H9 (cell line): Measurements from ENCODE around the gene CHRNB4. TPM values are rescaled to one million over a fixed set of nuclear protein-coding genes. Genes with fewer than 3 reads are reported as not detected.

ENCODE experiments used
- DNase-seq: peaks from one replicate; pipeline ENCODE4 v3.0.0-alpha.2; 2017
- H2AFZ ChIP-seq: one replicate; pipeline ENCODE4 v1.6.1; 2013; ENCODE audit warnings: mild to moderate bottlenecking, low read length, control low read depth, moderate library complexity
- H2AK5ac ChIP-seq: 2 replicates; pipeline ENCODE4 v1.6.1; 2013; ENCODE audit warnings: low read length, control low read depth, mixed read lengths; ENCODE audit not compliant: insufficient read length
- H2BK120ac ChIP-seq: one replicate; pipeline ENCODE4 v1.6.1; 2013; ENCODE audit warnings: low read depth, mild to moderate bottlenecking, low read length, control low read depth, inconsistent platforms; ENCODE audit not compliant: poor library complexity, severe bottlenecking
- H2BK12ac ChIP-seq: 2 replicates; pipeline ENCODE4 v1.6.1; 2013; ENCODE audit warnings: low read length, control low read depth, mixed read lengths, low read depth; ENCODE audit not compliant: insufficient read length
- H2BK15ac ChIP-seq: 2 replicates; pipeline ENCODE4 v1.6.1; 2013; ENCODE audit warnings: low read depth, low read length, control low read depth
- H2BK20ac ChIP-seq: one replicate; pipeline ENCODE4 v1.6.1; 2013; ENCODE audit warnings: low read depth, mild to moderate bottlenecking, low read length, control low read depth, inconsistent platforms; ENCODE audit not compliant: poor library complexity, severe bottlenecking
- H2BK5ac ChIP-seq: 2 replicates; pipeline ENCODE4 v1.6.1; 2013; ENCODE audit warnings: low read length, control low read depth, mixed read lengths; ENCODE audit not compliant: insufficient read length
- H3K14ac ChIP-seq: 2 replicates; pipeline ENCODE4 v1.6.1; 2013; ENCODE audit warnings: low read length, control low read depth; ENCODE audit not compliant: insufficient read depth
- H3K18ac ChIP-seq: 2 replicates; pipeline ENCODE4 v1.6.1; 2013; ENCODE audit warnings: low read depth, mild to moderate bottlenecking, mixed read lengths, low read length, control low read depth; ENCODE audit not compliant: insufficient read length
- H3K23ac ChIP-seq: 2 replicates; pipeline ENCODE4 v1.6.1; 2013; ENCODE audit warnings: low read length, control low read depth, mixed read lengths, low read depth; ENCODE audit not compliant: insufficient read length
- H3K23me2 ChIP-seq: 2 replicates; pipeline ENCODE4 v1.6.1; 2013; ENCODE audit warnings: low read depth, mild to moderate bottlenecking, mixed read lengths, low read length, control low read depth; ENCODE audit not compliant: insufficient read length, poor library complexity, severe bottlenecking
- H3K27ac ChIP-seq: 2 replicates; pipeline ENCODE4 v1.5.1; 2013; ENCODE audit warnings: low read length, control low read depth, mixed read lengths, low read depth; ENCODE audit not compliant: insufficient read length
- H3K27me3 ChIP-seq: 2 replicates; pipeline ENCODE4 v1.6.1; 2013; ENCODE audit warnings: low read length, control low read depth, inconsistent platforms; ENCODE audit not compliant: insufficient read depth
- H3K4ac ChIP-seq: 2 replicates; pipeline ENCODE4 v1.6.1; 2013; ENCODE audit warnings: low read depth, mild to moderate bottlenecking, control low read depth, inconsistent platforms, low read length, moderate library complexity
- H3K4me1 ChIP-seq: 2 replicates; pipeline ENCODE4 v1.6.1; 2013; ENCODE audit warnings: low read length, control low read depth, inconsistent platforms; ENCODE audit not compliant: insufficient read depth
- H3K4me2 ChIP-seq: 2 replicates; pipeline ENCODE4 v1.6.1; 2013; ENCODE audit warnings: low read length, control low read depth, mixed read lengths; ENCODE audit not compliant: insufficient read length, insufficient read depth
- H3K56ac ChIP-seq: 2 replicates; pipeline ENCODE4 v1.6.1; 2013; ENCODE audit warnings: low read depth, mild to moderate bottlenecking, mixed read lengths, low read length, control low read depth; ENCODE audit not compliant: insufficient read length
- H3K79me1 ChIP-seq: 2 replicates; pipeline ENCODE4 v1.6.1; 2013; ENCODE audit warnings: low read depth, mild to moderate bottlenecking, moderate library complexity, low read length, control low read depth, inconsistent platforms; ENCODE audit not compliant: insufficient read depth, poor library complexity, severe bottlenecking
- H3K79me2 ChIP-seq: 2 replicates; pipeline ENCODE4 v1.6.1; 2013; ENCODE audit warnings: low read length, control low read depth, inconsistent platforms; ENCODE audit not compliant: insufficient read depth
- H3K9ac ChIP-seq: 2 replicates; pipeline ENCODE4 v1.6.1; 2013; ENCODE audit warnings: low read length, control low read depth, mixed read lengths; ENCODE audit not compliant: insufficient read length; ENCODE audit errors: extremely low read depth
- H3K9me3 ChIP-seq: one replicate; pipeline ENCODE4 v1.6.1; 2013; ENCODE audit warnings: low read depth, low read length, inconsistent platforms; ENCODE audit not compliant: control insufficient read depth
- H3T11ph ChIP-seq: one replicate; pipeline ENCODE4 v1.6.1; 2013; ENCODE audit warnings: mild to moderate bottlenecking, low read length, control low read depth, inconsistent platforms
- H4K20me1 ChIP-seq: one replicate; pipeline ENCODE4 v1.6.1; 2013; ENCODE audit not compliant: control insufficient read depth, insufficient read length, insufficient read depth
- H4K5ac ChIP-seq: 2 replicates; pipeline ENCODE4 v1.6.1; 2013; ENCODE audit warnings: low read depth, mild to moderate bottlenecking, mixed read lengths, low read length, control low read depth; ENCODE audit not compliant: insufficient read length
- H4K8ac ChIP-seq: replicated peaks from 2 replicates; pipeline ENCODE4 v1.6.1; 2013; ENCODE audit warnings: low read length, control low read depth, mixed read lengths, low read depth; ENCODE audit not compliant: insufficient read length
- H4K91ac ChIP-seq: 2 replicates; pipeline ENCODE4 v1.6.1; 2013; ENCODE audit warnings: low read depth, mild to moderate bottlenecking, moderate library complexity, mixed read lengths, low read length, control low read depth; ENCODE audit not compliant: insufficient read length
- H3K27ac Mint-ChIP-seq, 3 experiments: 2 replicates in 2 of 3; 3 replicates in 1 of 3; pipeline ENCODE4 v1.8.0; 2020 to 2021; ENCODE audit warnings: mixed read lengths in 3 of 3, mild to moderate bottlenecking in 1 of 3, moderate library complexity in 1 of 3
- H3K27me3 Mint-ChIP-seq: 2 replicates; pipeline ENCODE4 v1.8.0; 2021; ENCODE audit warnings: low read depth, mild to moderate bottlenecking, moderate library complexity, mixed read lengths
- H3K36me3 Mint-ChIP-seq, 3 experiments: 2 replicates in 2 of 3; 3 replicates in 1 of 3; pipeline ENCODE4 v1.8.0; 2020 to 2021; ENCODE audit warnings: low read depth in 3 of 3, mixed read lengths in 3 of 3; ENCODE audit not compliant: insufficient read depth in 1 of 3
- H3K4me1 Mint-ChIP-seq, 2 experiments: 2 replicates each; pipeline ENCODE4 v1.8.0; 2020; ENCODE audit warnings: mixed read lengths in 2 of 2
- H3K4me3 Mint-ChIP-seq, 2 experiments: 2 replicates in 1 of 2; 3 replicates in 1 of 2; pipeline ENCODE4 v1.8.0; 2020 to 2021; ENCODE audit warnings: mild to moderate bottlenecking in 2 of 2, mixed read lengths in 2 of 2, moderate library complexity in 1 of 2
- H3K9me3 Mint-ChIP-seq, 2 experiments: 2 replicates in 1 of 2; 3 replicates in 1 of 2; pipeline ENCODE4 v1.8.0; 2020; ENCODE audit warnings: mild to moderate bottlenecking in 2 of 2, mixed read lengths in 2 of 2, moderate library complexity in 1 of 2
- CTCF ChIP-seq: fragments of 200-600 bp; sonication (generic); conservative IDR thresholded peaks from 3 replicates; pipeline ENCODE4 v1.8.0; 2021; ENCODE audit warnings: antibody characterized with exemption, mild to moderate bottlenecking
- whole genome bisulfite sequencing: extraction: QIAGEN DNeasy Blood & Tissue Kit; methylation state at CpG from one replicate; pipeline ENCODE4 v1.1.7; 2013; ENCODE audit warnings: missing lambda C conversion rate, low lambda C conversion rate, mixed read lengths; ENCODE audit not compliant: insufficient read length; ENCODE audit errors: extremely low coverage; 5-methylcytosine and 5-hydroxymethylcytosine counted together
- total RNA-seq: library from RNA; stranded (reverse); gene quantifications from 2 replicates; pipeline ENCODE4 v1.2.1, GENCODE V29; 2021

Gene CHRNB4
- total RNA-seq, 1 experiment from 2014 or later: 1.9 TPM

GRCh38 chr15:78651007-78651406 is 10.0 kb upstream of the CHRNB4 start:
- peaks cover 16% of the 10 kb centered on the region for H3K27me3 Mint-ChIP-seq
- no peaks in the 10 kb centered on the region for H3K79me1 ChIP-seq

More at GRCh38 chr15:78651007-78651406, 10.0 kb upstream of the CHRNB4 start:
- Histone ChIP-seq H4K8ac (no peak overlapping the region), H3K9ac (no peak overlapping the region), H2BK12ac (no peak overlapping the region), H3K4me1 (no peaks in the 10 kb centered on the region), H3K56ac (no peak overlapping the region), H2BK120ac (no peak overlapping the region), H3K14ac (no peak overlapping the region), H4K5ac (no peak overlapping the region), H3K4ac (no peak overlapping the region), H2AFZ (no peak overlapping the region), H2AK5ac (no peak overlapping the region), H3K79me2 (no peaks in the 10 kb centered on the region), H4K20me1 (no peaks in the 10 kb centered on the region), H4K91ac (no peak overlapping the region), H3K27ac (no peak overlapping the region), H2BK20ac (no peak overlapping the region), H3K18ac (no peak overlapping the region), H3K23me2 (no peaks in the 10 kb centered on the region), H2BK15ac (no peak overlapping the region), H3K4me2 (no peak overlapping the region), H3K9me3 (no peaks in the 10 kb centered on the region), H3K23ac (no peak overlapping the region), H2BK5ac (no peak overlapping the region), H3T11ph (no peak overlapping the region), H3K27me3 (no peaks in the 10 kb centered on the region)
- no peak overlapping the region for H3K4me3 Mint-ChIP-seq
- TF ChIP-seq CTCF: no peak
- no CpG with 5 or more reads among the region's 3 CpGs for WGBS
- H3K4me1 Mint-ChIP-seq: peaks cover 0 to 7% of the 10 kb centered on the region in 2 experiments; a peak in 2 of 4 replicates
- H3K27ac Mint-ChIP-seq: no peak overlapping the region
- no peaks in the 10 kb centered on the region; a peak in 1 of 5 replicates for H3K9me3 Mint-ChIP-seq
- H3K36me3 Mint-ChIP-seq: no peaks in the 10 kb centered on the region
- no peak for DNase-seq
